Right hindlimb (tissue), 1 donor: Measurements from ENCODE around the gene ADGRG2.
"Not testable (repeated sequence)": the region's sequence is repeated elsewhere in the genome, so short reads cannot be mapped to it uniquely, and the experiment has no call there.

Experiments used
- DNase-seq: peaks from one replicate; pipeline ENCODE4 v3.0.0-alpha.2; 2018

ADGRG2 gene

GRCh38 chrX:19003756-19004155, 118.5 kb downstream of the ADGRG2 start:
- DNase-seq: no peak

GRCh38 chrX:18998653-18999052, 123.6 kb downstream of the ADGRG2 start:
- no peak for DNase-seq

GRCh38 chrX:18997916-18998315, 124.4 kb downstream of the ADGRG2 start:
- DNase-seq: no peak

GRCh38 chrX:18996536-18996935, 125.7 kb downstream of the ADGRG2 start:
- no peak for DNase-seq

GRCh38 chrX:18995221-18995620, 127.0 kb downstream of the ADGRG2 start:
- DNase-seq: no peak

- no peak for DNase-seq
Measured at GRCh38 chrX:18994713-18995112, 127.6 kb downstream of the ADGRG2 start.

- no peak for DNase-seq
Measured at GRCh38 chrX:18992829-18993228, 129.4 kb downstream of the ADGRG2 start.

GRCh38 chrX:18985186-18985435, 137.2 kb downstream of the ADGRG2 start:
- no peak for DNase-seq

- peak; percentile 82 for DNase-seq
Measured at GRCh38 chrX:18984381-18985185, 137.7 kb downstream of the ADGRG2 start.

- DNase-seq: peak; percentile 70
Measured at GRCh38 chrX:18983666-18984380, 138.4 kb downstream of the ADGRG2 start, which contains the start of gene PHKA2. Gene PHKA2 (minus strand): TSS chrX:18984114. CDS start chrX:18983932, 182 bp downstream.

GRCh38 chrX:18981124-18981807, 141.0 kb downstream of the ADGRG2 start:
- DNase-seq: no peak

- not testable (repeated sequence) for DNase-seq
Measured at GRCh38 chrX:18980262-18980661, 142.0 kb downstream of the ADGRG2 start.

- no peak for DNase-seq
Measured at GRCh38 chrX:18974993-18975392, 147.3 kb downstream of the ADGRG2 start.

- no peak for DNase-seq
Measured at GRCh38 chrX:18973527-18974192, 148.6 kb downstream of the ADGRG2 start.

GRCh38 chrX:18971506-18971905, 150.8 kb downstream of the ADGRG2 start:
- DNase-seq: no peak

- no peak for DNase-seq
Measured at GRCh38 chrX:18970465-18970864, 151.8 kb downstream of the ADGRG2 start.

- DNase-seq: no peak
Measured at GRCh38 chrX:18966624-18967023, 155.6 kb downstream of the ADGRG2 start.

GRCh38 chrX:18964901-18965300, 157.4 kb downstream of the ADGRG2 start:
- DNase-seq: no peak

- DNase-seq: no peak
Measured at GRCh38 chrX:18964026-18964425, 158.2 kb downstream of the ADGRG2 start.

GRCh38 chrX:18962329-18962728, 159.9 kb downstream of the ADGRG2 start:
- no peak for DNase-seq

- no peak for DNase-seq
Measured at GRCh38 chrX:18961686-18962085, 160.6 kb downstream of the ADGRG2 start.

GRCh38 chrX:18956303-18957032, 165.8 kb downstream of the ADGRG2 start:
- no peak for DNase-seq

- no peak for DNase-seq
Measured at GRCh38 chrX:18955676-18956075, 166.6 kb downstream of the ADGRG2 start.
